Measurements from ENCODE around the gene OR6C1. TPM values are rescaled to one million over a fixed set of nuclear protein-coding genes. Genes with fewer than 3 reads are reported as not detected.

Gene OR6C1
- not detected in 3 replicates for total RNA-seq (2021)
- not detected for Bru-seq, nascent RNA
- long read RNA-seq, experiment 1 = 0 reads
- long read RNA-seq, experiment 2 = 0 reads
- long read RNA-seq, experiment 3 = 0 reads

GRCh38 chr12:55314043-55314442, at the start of gene OR6C1:
Gene OR6C1, plus strand, starts transcription at chr12:55314343. Its CDS starts 6,257 bp downstream, at chr12:55320600.
- H3K4me3 Mint-ChIP-seq = no peak within 1 kb of the TSS
- ChIA-PET CTCF (no interaction called here), POLR2A (no interaction called here)
- H3K27me3 Mint-ChIP-seq (ENCODE audit: low read depth) = no peaks in the 10 kb centered on the region
- no peak for ATAC-seq
- peaks cover 2% of the 10 kb centered on the region for H3K9me3 Mint-ChIP-seq
- no peaks in the 10 kb centered on the region; the same call in 1 of the 2 replicates for H3K36me3 Mint-ChIP-seq
- H3K4me1 Mint-ChIP-seq = no peaks in the 10 kb centered on the region
- no peak within 1 kb of the TSS for H3K27ac Mint-ChIP-seq
- no peak for TF ChIP-seq ZNF263 (CRISPR knock-in tag; IDR thresholded peaks at IDR 0.05; ENCODE audit: low read depth)
- TF ChIP-seq E2F5 (CRISPR knock-in tag; IDR thresholded peaks at IDR 0.05) = no peak
- DNase-seq (ENCODE audit: low spot score) = no peak

DNA sequence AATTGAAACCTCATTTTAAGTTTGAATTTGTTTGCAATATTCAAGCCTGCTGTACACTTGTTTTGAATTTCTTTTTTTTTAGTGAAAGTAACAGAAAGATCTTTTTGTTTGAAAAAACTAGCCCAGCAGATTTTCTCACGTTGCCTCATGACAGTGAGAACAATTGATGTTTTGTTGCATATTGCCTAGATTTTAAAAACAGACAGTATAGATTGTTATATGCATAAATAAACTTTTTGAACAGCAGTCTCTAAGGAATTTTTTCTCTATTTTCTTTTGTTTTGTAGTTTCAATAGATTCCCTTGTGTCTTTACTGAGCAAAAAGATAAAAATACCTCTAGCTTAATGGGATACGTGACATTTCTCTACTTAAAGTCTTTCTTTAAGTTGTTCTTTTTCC, 33.2 kb upstream of the OR6C1 start:
- no peak overlapping the region for H3K4me3 Mint-ChIP-seq
- DNase-seq (ENCODE audit: low spot score) (no peak), ATAC-seq (no peak)
- H3K27ac Mint-ChIP-seq = no peak overlapping the region
- POLR2A ChIA-PET = no interaction called here
- H3K36me3 Mint-ChIP-seq = peaks cover 4% of the 10 kb centered on the region; the same call in 1 of the 2 replicates
- peaks cover 11% of the 10 kb centered on the region for H3K9me3 Mint-ChIP-seq
- H3K4me1 Mint-ChIP-seq = no peaks in the 10 kb centered on the region
- CTCF ChIA-PET = interaction anchor here (0.7 kb wide), 1 partner anchor 339 kb away, joined by 3 read pairs; no protein-coding TSS in a partner anchor
- TF ChIP-seq RELA (CRISPR knock-in tag; IDR thresholded peaks at IDR 0.05; ENCODE audit: borderline replicate concordance) (no peak), HMGA2 (CRISPR knock-in tag; IDR thresholded peaks at IDR 0.05) (no peak), ATF3 (CRISPR knock-in tag; conservative IDR thresholded peaks at IDR 0.05) (no peak), KAT7 (CRISPR knock-in tag; IDR thresholded peaks at IDR 0.05; ENCODE audit: borderline replicate concordance) (no peak), ZNF396 (CRISPR knock-in tag; IDR thresholded peaks at IDR 0.05; ENCODE audit: borderline replicate concordance) (no peak), TEAD1 (CRISPR knock-in tag; IDR thresholded peaks at IDR 0.05) (no peak), CREB1 (CRISPR knock-in tag; IDR thresholded peaks at IDR 0.05) (no peak), SP1 (CRISPR knock-in tag; conservative IDR thresholded peaks at IDR 0.05) (no peak), NR2C2 (CRISPR knock-in tag; IDR thresholded peaks at IDR 0.05) (no peak), MYBL2 (CRISPR knock-in tag; IDR thresholded peaks at IDR 0.05) (no peak), FOXP1 (CRISPR knock-in tag; IDR thresholded peaks at IDR 0.05; ENCODE audit: borderline replicate concordance) (no peak)
- TF ChIP-seq, protein P1, sequence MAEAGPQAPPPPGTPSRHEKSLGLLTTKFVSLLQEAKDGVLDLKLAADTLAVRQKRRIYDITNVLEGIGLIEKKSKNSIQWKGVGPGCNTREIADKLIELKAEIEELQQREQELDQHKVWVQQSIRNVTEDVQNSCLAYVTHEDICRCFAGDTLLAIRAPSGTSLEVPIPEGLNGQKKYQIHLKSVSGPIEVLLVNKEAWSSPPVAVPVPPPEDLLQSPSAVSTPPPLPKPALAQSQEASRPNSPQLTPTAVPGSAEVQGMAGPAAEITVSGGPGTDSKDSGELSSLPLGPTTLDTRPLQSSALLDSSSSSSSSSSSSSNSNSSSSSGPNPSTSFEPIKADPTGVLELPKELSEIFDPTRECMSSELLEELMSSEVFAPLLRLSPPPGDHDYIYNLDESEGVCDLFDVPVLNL (CRISPR knock-in tag; IDR thresholded peaks at IDR 0.05; ENCODE audit: borderline replicate concordance, low read depth) = no peak
- TF ChIP-seq, protein P2, sequence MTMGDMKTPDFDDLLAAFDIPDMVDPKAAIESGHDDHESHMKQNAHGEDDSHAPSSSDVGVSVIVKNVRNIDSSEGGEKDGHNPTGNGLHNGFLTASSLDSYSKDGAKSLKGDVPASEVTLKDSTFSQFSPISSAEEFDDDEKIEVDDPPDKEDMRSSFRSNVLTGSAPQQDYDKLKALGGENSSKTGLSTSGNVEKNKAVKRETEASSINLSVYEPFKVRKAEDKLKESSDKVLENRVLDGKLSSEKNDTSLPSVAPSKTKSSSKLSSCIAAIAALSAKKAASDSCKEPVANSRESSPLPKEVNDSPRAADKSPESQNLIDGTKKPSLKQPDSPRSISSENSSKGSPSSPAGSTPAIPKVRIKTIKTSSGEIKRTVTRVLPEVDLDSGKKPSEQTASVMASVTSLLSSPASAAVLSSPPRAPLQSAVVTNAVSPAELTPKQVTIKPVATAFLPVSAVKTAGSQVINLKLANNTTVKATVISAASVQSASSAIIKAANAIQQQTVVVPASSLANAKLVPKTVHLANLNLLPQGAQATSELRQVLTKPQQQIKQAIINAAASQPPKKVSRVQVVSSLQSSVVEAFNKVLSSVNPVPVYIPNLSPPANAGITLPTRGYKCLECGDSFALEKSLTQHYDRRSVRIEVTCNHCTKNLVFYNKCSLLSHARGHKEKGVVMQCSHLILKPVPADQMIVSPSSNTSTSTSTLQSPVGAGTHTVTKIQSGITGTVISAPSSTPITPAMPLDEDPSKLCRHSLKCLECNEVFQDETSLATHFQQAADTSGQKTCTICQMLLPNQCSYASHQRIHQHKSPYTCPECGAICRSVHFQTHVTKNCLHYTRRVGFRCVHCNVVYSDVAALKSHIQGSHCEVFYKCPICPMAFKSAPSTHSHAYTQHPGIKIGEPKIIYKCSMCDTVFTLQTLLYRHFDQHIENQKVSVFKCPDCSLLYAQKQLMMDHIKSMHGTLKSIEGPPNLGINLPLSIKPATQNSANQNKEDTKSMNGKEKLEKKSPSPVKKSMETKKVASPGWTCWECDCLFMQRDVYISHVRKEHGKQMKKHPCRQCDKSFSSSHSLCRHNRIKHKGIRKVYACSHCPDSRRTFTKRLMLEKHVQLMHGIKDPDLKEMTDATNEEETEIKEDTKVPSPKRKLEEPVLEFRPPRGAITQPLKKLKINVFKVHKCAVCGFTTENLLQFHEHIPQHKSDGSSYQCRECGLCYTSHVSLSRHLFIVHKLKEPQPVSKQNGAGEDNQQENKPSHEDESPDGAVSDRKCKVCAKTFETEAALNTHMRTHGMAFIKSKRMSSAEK (CRISPR knock-in tag; IDR thresholded peaks at IDR 0.05; ENCODE audit: borderline replicate concordance) = no peak
- no peaks in the 10 kb centered on the region; the same call in 1 of the 2 replicates for H3K27me3 Mint-ChIP-seq (ENCODE audit: low read depth)

DNA sequence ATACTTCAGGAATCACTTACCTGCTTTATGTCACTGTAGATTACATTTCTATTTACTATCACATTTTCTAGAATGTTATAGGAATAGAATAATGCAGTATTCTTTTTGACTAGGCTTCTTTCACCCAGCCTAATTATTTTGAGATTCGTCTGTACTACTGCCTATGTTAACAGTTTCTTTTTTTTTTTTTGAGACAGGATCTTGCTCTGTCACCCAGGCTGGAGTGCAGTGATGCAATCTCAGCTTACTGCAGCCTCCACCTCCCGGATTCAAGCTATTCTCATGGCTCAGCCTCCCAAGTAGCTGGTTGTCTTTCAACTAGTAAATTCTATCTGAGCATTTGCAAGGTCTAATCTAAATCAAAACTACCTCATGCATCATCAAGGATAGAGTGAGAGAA, 24.1 kb upstream of the OR6C1 start:
- H3K4me3 Mint-ChIP-seq = no peak overlapping the region
- CTCF ChIA-PET = no interaction called here
- peaks cover 7% of the 10 kb centered on the region for H3K9me3 Mint-ChIP-seq
- no peaks in the 10 kb centered on the region for H3K36me3 Mint-ChIP-seq
- TF ChIP-seq, protein P3, sequence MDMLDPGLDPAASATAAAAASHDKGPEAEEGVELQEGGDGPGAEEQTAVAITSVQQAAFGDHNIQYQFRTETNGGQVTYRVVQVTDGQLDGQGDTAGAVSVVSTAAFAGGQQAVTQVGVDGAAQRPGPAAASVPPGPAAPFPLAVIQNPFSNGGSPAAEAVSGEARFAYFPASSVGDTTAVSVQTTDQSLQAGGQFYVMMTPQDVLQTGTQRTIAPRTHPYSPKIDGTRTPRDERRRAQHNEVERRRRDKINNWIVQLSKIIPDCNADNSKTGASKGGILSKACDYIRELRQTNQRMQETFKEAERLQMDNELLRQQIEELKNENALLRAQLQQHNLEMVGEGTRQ (CRISPR knock-in tag; IDR thresholded peaks at IDR 0.05) = no peak
- TF ChIP-seq FOXK1 (CRISPR knock-in tag; IDR thresholded peaks at IDR 0.05) (no peak), AR (CRISPR knock-in tag; IDR thresholded peaks at IDR 0.05) (no peak), ZNF671 (CRISPR knock-in tag; IDR thresholded peaks at IDR 0.05) (no peak), ZNF396 (CRISPR knock-in tag; IDR thresholded peaks at IDR 0.05; ENCODE audit: borderline replicate concordance) (no peak), FOXJ3 (CRISPR knock-in tag; IDR thresholded peaks at IDR 0.05; ENCODE audit: borderline replicate concordance) (no peak)
- no peaks in the 10 kb centered on the region for H3K4me1 Mint-ChIP-seq
- ATAC-seq (no peak), DNase-seq (ENCODE audit: low spot score) (no peak)
- H3K27ac Mint-ChIP-seq = no peak overlapping the region
- POLR2A ChIA-PET = no interaction called here
- H3K27me3 Mint-ChIP-seq (ENCODE audit: low read depth) = no peaks in the 10 kb centered on the region

Measured in WTC11 (cell line).